Motor neuron (in vitro differentiated cells): ENCODE data around the gene PDCL2. TPM values are rescaled to one million over a fixed set of nuclear protein-coding genes. Genes with fewer than 3 reads are reported as not detected.
"Not testable (repeated sequence)": the region's sequence is repeated elsewhere in the genome, so short reads cannot be mapped to it uniquely, and the experiment has no call there.

ENCODE experiments used
- ATAC-seq, 8 experiments: fragments of 200-7000 bp; cut with Tn5 transposase; replicated peaks in 6 of 8; 2 replicates each; pipeline ENCODE4 v1.8.0; 2021; ENCODE audit warnings: mild to moderate bottlenecking in 8 of 8, moderate library complexity in 8 of 8
- H3K27ac ChIP-seq, 2 donors: fragments of 250-450 bp; sonication (Bioruptor Pico); 2 replicates each; pipeline ENCODE4 v1.9.0; 2021; ENCODE audit warnings: antibody characterized with exemption in 2 of 2, mild to moderate bottlenecking in 2 of 2, moderate library complexity in 1 of 2
- H3K4me1 ChIP-seq, 2 donors: fragments of 250-450 bp; sonication (Bioruptor Pico); replicated peaks in 1 of 2; 2 replicates each; pipeline ENCODE4 v1.6.1; 2021; ENCODE audit warnings: antibody characterized with exemption in 2 of 2, mild to moderate bottlenecking in 2 of 2, moderate library complexity in 1 of 2
- H3K4me3 ChIP-seq, 5 donors: fragments of 250-450 bp; sonication (Bioruptor Pico); 2 replicates each; pipeline ENCODE4 v1.9.0; 2021; ENCODE audit warnings: antibody characterized with exemption in 5 of 5, mild to moderate bottlenecking in 5 of 5, moderate library complexity in 4 of 5
- WGBS, 10 experiments: fragments of 450-650 bp; shearing (Covaris generic); methylation state at CpG; one replicate each; pipeline ENCODE4 v1.0.0; 2022; 5-methylcytosine and 5-hydroxymethylcytosine counted together
- in situ Hi-C, 9 experiments: fragments of 400-800 bp; cut with MboI; loops; one replicate each; pipeline ENCODE4 v1.15.0; 2021; ENCODE audit warnings: low sequenced_read_pairs in 9 of 9, low pct_unique_long_range_greater_than_20kb in 2 of 9; ENCODE audit not compliant: unreplicated experiment in 9 of 9
- total RNA-seq, 8 experiments: library from RNA; unstranded; fragments of 300-600 nt; gene quantifications; 2 replicates each; pipeline versions ENCODE4 v1.2.3 to v1.2.4, GENCODE V29; 2022

The PDCL2 gene
- total RNA-seq, 8 experiments from 2014 or later: 0.38 to 0.49 TPM; not detected in 6

GRCh38 chr4:55615008-55615407, 23.0 kb upstream of the PDCL2 start:
- 73 to 100% (median 90%) methylated on average over 1 to 3 of the region's 3 CpGs; no CpG with 5 or more reads in 5 of the 10 experiments for WGBS, 10 experiments
- Histone ChIP-seq H3K4me3 (no peak overlapping the region), H3K27ac (no peak overlapping the region), H3K4me1 (peaks cover 0 to 3% of the 10 kb centered on the region in 2 donors)
- peak in 2 of 8 experiments; percentile 24 to 38 for ATAC-seq
- in situ Hi-C loops: no loop called here

- in situ Hi-C loops: no loop called here
- no peak for ATAC-seq
- H3K4me3 ChIP-seq: no peak overlapping the region
Observed at GRCh38 chr4:55613621-55614020, 21.6 kb upstream of the PDCL2 start.

GRCh38 chr4:55612341-55612740, 20.3 kb upstream of the PDCL2 start:
- no peak for ATAC-seq
- Histone ChIP-seq H3K4me3 (no peak overlapping the region), H3K4me1 (no peaks in the 10 kb centered on the region), H3K27ac (no peak overlapping the region)
- in situ Hi-C loops: no loop called here
- 71 to 100% (median 89%) methylated on average over 1 to 3 of the region's 3 CpGs for WGBS, 10 experiments

More at GRCh38 chr4:55613621-55614020, 21.6 kb upstream of the PDCL2 start:
- Histone ChIP-seq H3K4me1 (no peaks in the 10 kb centered on the region), H3K27ac (no peak overlapping the region)
- 25 to 100% (median 63%) methylated on average over 1 to 2 of the region's 3 CpGs; no CpG with 5 or more reads in 1 of the 10 experiments for WGBS, 10 experiments

- no peak overlapping the region for H3K4me3 ChIP-seq
- WGBS, 10 experiments: 93 to 100% (median 100%) methylated on average over 1 to 3 of the region's 3 CpGs; no CpG with 5 or more reads in 1 of the 10 experiments
- no peaks in the 10 kb centered on the region for H3K4me1 ChIP-seq
- no peak for ATAC-seq
- in situ Hi-C loops: no loop called here
- H3K27ac ChIP-seq: no peak overlapping the region
Observed at GRCh38 chr4:55611358-55612059, 19.5 kb upstream of the PDCL2 start.

GRCh38 chr4:55610381-55610780, 18.3 kb upstream of the PDCL2 start:
- in situ Hi-C loops: no loop called here
- 65 to 100% (median 100%) methylated on average over 2 of the region's 2 CpGs; no CpG with 5 or more reads in 6 of the 10 experiments for WGBS, 10 experiments
- ATAC-seq: no peak
- no peak overlapping the region for H3K27ac ChIP-seq
- no peak overlapping the region for H3K4me3 ChIP-seq
- no peaks in the 10 kb centered on the region for H3K4me1 ChIP-seq

- peak in 3 of 8 experiments; percentile 96 to 98 (median 97) for ATAC-seq
- Histone ChIP-seq H3K27ac (no peak overlapping the region), H3K4me3 (no peak overlapping the region), H3K4me1 (no peaks in the 10 kb centered on the region)
- in situ Hi-C loops: no loop called here
- 0 to 100% (median 78%) methylated on average over 1 to 6 of the region's 6 CpGs for WGBS, 10 experiments
Observed at GRCh38 chr4:55609393-55609866, 17.4 kb upstream of the PDCL2 start.

GRCh38 chr4:55608591-55608990, 16.5 kb upstream of the PDCL2 start:
- H3K4me3 ChIP-seq: no peak overlapping the region
- no peaks in the 10 kb centered on the region for H3K4me1 ChIP-seq
- WGBS, 10 experiments: 17 to 100% (median 84%) methylated on average over 1 of the region's 1 CpG; no CpG with 5 or more reads in 2 of the 10 experiments
- in situ Hi-C loops: no loop called here
- H3K27ac ChIP-seq: no peak overlapping the region
- ATAC-seq: no peak

- Histone ChIP-seq H3K4me3 (no peak overlapping the region), H3K27ac (no peak overlapping the region), H3K4me1 (no peaks in the 10 kb centered on the region)
- WGBS, 10 experiments: 67 to 100% (median 88%) methylated on average over 1 to 7 of the region's 7 CpGs; no CpG with 5 or more reads in 3 of the 10 experiments
- in situ Hi-C loops: no loop called here
- ATAC-seq: no peak
Observed at GRCh38 chr4:55604996-55605395, 13.0 kb upstream of the PDCL2 start.

- in situ Hi-C loops: no loop called here
- no peak for ATAC-seq
- H3K4me3 ChIP-seq: no peak overlapping the region
- H3K27ac ChIP-seq: no peak overlapping the region
- H3K4me1 ChIP-seq: no peaks in the 10 kb centered on the region
Observed at GRCh38 chr4:55600640-55601039, 8.6 kb upstream of the PDCL2 start.

GRCh38 chr4:55598641-55599040, 6.6 kb upstream of the PDCL2 start:
- H3K27ac ChIP-seq: no peak overlapping the region
- WGBS, 10 experiments: 83 to 100% (median 100%) methylated on average over 1 to 2 of the region's 2 CpGs; no CpG with 5 or more reads in 4 of the 10 experiments
- no peak overlapping the region for H3K4me3 ChIP-seq
- no peak for ATAC-seq
- in situ Hi-C loops: no loop called here
- no peaks in the 10 kb centered on the region for H3K4me1 ChIP-seq

GRCh38 chr4:55588160-55588559, 3.9 kb downstream of the PDCL2 start:
- 13 to 100% (median 91%) methylated on average over 1 to 2 of the region's 2 CpGs; no CpG with 5 or more reads in 3 of the 10 experiments for WGBS, 10 experiments
- in situ Hi-C loops: no loop called here
- H3K4me1 ChIP-seq: no peaks in the 10 kb centered on the region

GRCh38 chr4:55582773-55583172, 9.3 kb downstream of the PDCL2 start:
- in situ Hi-C loops, H3K4me3 ChIP-seq, H3K27ac ChIP-seq, ATAC-seq, H3K4me1 ChIP-seq: not testable (repeated sequence)
- WGBS, 10 experiments: no CpG with 5 or more reads among the region's 2 CpGs

More at GRCh38 chr4:55588160-55588559, 3.9 kb downstream of the PDCL2 start:
- no peak overlapping the region for H3K4me3 ChIP-seq
- H3K27ac ChIP-seq: no peak overlapping the region
- no peak for ATAC-seq

GRCh38 chr4:55578341-55579010, 13.6 kb downstream of the PDCL2 start:
- Histone ChIP-seq H3K27ac (no peak overlapping the region), H3K4me1 (no peaks in the 10 kb centered on the region), H3K4me3 (no peak overlapping the region)
- ATAC-seq: no peak
- in situ Hi-C loops: no loop called here
